H1 (cell line): ENCODE measurements around the gene LCORL. TPM values are rescaled to one million over a fixed set of nuclear protein-coding genes. Genes with fewer than 3 reads are reported as not detected.

Experiments used
- BRCA1 ChIP-seq: IDR thresholded peaks from 2 replicates; pipeline ENCODE4 v1.6.1; 2012; ENCODE audit warnings: low read depth, low read length, improper control_type of control experiment
- CTBP2 ChIP-seq: IDR thresholded peaks from 2 replicates; pipeline ENCODE4 v1.7.0; 2011; ENCODE audit warnings: borderline replicate concordance, mild to moderate bottlenecking, moderate library complexity, mixed read lengths, low read length; ENCODE audit not compliant: insufficient read depth, insufficient read length
- HDAC2 ChIP-seq, 2 experiments: fragments of 300-600 bp in 1 of 2; sonication (generic) in 1 of 2; IDR thresholded peaks; 2 replicates each; pipeline ENCODE4 v1.6.1; 2011 to 2012; ENCODE audit warnings: low read depth in 2 of 2, low read length in 2 of 2, mild to moderate bottlenecking in 2 of 2, moderate library complexity in 2 of 2, borderline replicate concordance in 1 of 2, inconsistent platforms in 1 of 2
- YY1 ChIP-seq: IDR thresholded peaks from 2 replicates; pipeline ENCODE4 v1.6.1; 2011; ENCODE audit warnings: low read depth, mild to moderate bottlenecking, low read length
- polyA plus RNA-seq, 7 experiments: library from polyadenylated mRNA; depleted of rRNA in 3 of 7; stranded (reverse) in 5 of 7; unstranded in 2 of 7; fragments of >200 nt in 5 of 7; fragments of 200-250 nt in 2 of 7; gene quantifications; 1 replicate in 5 of 7; 2 replicates in 1 of 7; 4 replicates in 1 of 7; pipeline versions ENCODE4 v1.2.1 to v1.2.3, GENCODE V29; 2011 to 2013; ENCODE audit warnings: missing spikeins in 2 of 7, mixed read lengths in 2 of 7
- total RNA-seq: library from RNA; stranded (reverse); fragmentation: NEBNext Ultra II Directional; extraction: Animal tissue kit (Norgen Biotek cat#: 25700); gene quantifications from 2 replicates; pipeline ENCODE4 v1.2.1, GENCODE V29; 2021

LCORL gene
- total and polyA plus RNA-seq, 2 of the 8 experiments (the other 6 are each of a cell fraction or from before 2014, with no cell fraction given), result 2.2 to 19.2 TPM

DNA sequence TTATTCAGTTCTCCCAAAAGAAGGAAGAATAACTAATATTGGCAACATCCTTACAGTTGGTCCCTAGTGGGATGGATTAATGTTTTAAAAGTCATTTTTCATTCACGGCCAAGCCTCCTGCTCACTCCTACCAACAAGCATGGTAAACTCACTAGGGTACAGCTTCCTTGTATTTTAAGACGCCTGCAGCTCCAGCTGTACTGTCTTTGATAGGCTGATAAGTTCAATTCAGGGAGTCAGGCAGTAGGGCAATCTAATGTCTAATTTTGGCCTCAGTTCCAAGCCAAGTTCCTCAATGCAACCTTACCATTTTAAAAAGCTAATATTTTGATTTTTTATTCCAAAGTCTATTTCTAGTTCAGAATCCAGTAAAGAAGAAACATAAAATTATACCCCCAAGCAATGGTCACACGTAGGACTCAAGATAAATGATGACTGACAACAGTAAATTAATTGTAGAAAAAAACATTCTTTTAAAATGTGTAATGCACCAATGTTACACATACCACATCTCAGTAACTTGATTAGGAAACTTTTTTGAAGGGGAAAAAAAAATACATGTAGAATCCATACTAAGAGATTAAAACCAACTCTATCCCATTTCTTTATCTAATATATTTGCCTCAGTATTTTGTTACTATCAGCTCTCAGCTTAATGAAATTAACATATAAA lies 9.3 kb downstream of the LCORL start (continued):
- no peak for TF ChIP-seq CTBP2
- TF ChIP-seq HDAC2 (IDR thresholded peaks at IDR 0.05; ENCODE audit: borderline replicate concordance in 1 of 2, low read depth in 2 of 2, low read length in 2 of 2), result no peak
- no peak for TF ChIP-seq YY1
- TF ChIP-seq BRCA1, result no peak
